GM19438 (cell line): Measurements from ENCODE around the gene C1QL4.
"Not testable (repeated sequence)": the region's sequence is repeated elsewhere in the genome, so short reads cannot be mapped to it uniquely, and the experiment has no call there.

Experiments
- ATAC-seq: cut with Tn5 transposase; IDR thresholded peaks from one replicate; pipeline ENCODE4 v1.9.1; 2021; ENCODE audit warnings: low read depth; ENCODE audit not compliant: unreplicated experiment

Gene C1QL4

GRCh38 chr12:49336645-49337584 lies at the start of gene C1QL4:
Gene C1QL4, minus strand, starts transcription at chr12:49337188. Its CDS starts 711 bp downstream, at chr12:49336477.
- ATAC-seq, result no peak

GRCh38 chr12:49380184-49380583 lies 43.2 kb upstream of the C1QL4 start:
- ATAC-seq, result not testable (repeated sequence)

DNA sequence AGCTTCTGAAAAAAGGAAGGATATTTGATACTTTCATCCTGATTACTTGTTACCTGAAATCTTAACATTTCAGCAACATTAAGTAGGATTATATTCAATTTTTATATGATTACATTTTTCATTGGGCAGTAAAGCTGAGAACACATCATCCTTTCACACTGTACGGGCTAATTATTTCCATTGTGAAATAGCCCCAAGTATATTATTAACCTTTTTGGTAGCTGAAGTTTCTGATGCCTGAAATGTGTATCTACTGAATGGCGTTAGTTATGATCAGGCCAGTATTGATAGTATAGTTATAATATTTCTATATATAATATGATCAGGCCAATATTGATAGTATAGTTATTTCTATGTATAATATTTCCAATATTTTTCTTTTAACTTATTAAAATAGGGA lies 40.4 kb upstream of the C1QL4 start:
- no peak for ATAC-seq

GRCh38 chr12:49375406-49375805 lies 38.4 kb upstream of the C1QL4 start:
- no peak for ATAC-seq

DNA sequence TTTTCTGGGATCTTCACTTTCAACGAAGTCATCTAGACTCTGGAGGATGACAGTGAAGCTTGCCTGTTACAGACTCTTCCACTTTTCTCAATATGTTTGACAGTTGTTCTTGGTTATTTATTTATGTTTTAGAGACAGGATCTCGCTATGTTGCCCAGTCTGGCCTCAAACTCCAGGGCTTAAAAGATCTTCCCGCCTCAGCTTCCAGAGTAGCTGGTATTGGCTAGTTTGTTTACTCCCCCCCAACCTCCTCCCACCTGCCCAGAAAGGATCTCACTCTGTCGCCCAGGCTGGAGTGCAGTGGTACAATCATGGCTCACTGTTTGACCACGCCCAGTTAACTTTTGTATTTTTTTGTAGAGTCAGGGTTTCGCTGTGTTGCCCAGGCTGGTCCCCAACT lies 33.6 kb upstream of the C1QL4 start:
- no peak for ATAC-seq

- peak; percentile 56 for ATAC-seq
Observed at GRCh38 chr12:49369411-49370145, 32.6 kb upstream of the C1QL4 start.

GRCh38 chr12:49368240-49368600 lies 31.2 kb upstream of the C1QL4 start:
- no peak for ATAC-seq

DNA sequence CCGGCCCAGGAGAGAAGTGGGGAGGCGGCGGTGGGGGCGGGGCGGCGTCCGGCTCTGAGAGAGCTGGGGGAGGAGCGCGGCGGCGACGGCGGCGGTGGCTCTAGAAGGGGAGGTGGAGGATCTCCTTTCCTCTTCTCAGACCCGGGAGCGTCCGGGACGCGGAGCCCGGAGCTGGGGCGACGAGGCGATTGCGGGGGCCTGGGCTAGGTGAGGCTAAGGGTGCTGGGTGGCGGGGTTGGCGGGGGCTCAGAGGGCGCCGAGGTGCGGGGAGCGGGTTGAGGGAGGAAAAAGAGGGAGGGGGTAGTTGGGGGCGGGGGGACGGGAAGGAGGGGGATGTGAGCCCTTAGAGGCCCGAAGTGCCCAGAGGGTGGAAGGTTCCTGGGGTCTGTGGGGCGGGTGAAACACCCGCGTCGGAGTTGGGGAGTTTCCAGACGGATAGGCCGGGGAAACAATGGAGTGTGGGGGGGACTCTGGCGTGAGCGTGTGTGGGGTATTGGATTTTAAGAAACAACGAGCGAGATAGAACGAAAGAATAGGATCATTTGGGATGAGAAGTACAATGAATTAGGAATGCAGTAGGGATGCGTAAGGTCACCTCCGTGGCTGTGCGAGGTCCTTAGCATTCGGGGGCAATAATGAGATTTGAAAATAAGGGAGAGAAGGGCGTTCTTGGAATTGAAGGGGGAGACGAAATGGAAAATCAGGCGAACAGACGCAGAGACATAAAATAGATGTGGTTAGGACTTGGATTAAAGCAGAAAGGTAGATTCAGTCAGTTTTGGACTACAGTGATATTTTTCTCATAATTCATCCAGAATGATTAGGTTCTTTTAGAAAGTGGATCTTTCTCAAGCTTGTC lies 30.6 kb upstream of the C1QL4 start, which contains the start of gene SPATS2:
SPATS2 (plus strand) TSS at position 82 of the 859 bp plus-strand sequence. CDS start 93,551 bp downstream, outside the sequence.
- no peak for ATAC-seq

- no peak for ATAC-seq
Observed at GRCh38 chr12:49366652-49367380, 29.8 kb upstream of the C1QL4 start.

GRCh38 chr12:49366096-49366651 lies 29.2 kb upstream of the C1QL4 start:
- no peak for ATAC-seq

DNA sequence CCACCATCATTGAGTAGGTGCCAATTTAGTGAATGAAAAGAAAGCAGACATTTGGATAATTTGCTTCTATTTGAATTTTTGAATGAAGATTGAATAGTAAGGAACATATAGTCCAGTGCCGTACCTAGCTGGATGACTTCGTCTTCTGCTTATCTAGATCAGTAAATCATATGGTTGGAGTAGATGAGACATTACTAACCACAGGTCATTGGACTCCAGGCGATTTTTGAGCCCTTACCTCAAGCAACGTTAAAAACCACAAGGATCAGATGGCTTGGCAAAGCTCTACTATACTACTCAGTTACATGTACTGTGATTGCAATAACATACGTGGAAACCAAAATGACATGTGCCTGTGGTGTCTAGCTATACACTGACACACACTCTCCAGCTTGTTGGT lies 28.6 kb upstream of the C1QL4 start:
- no peak for ATAC-seq

- ATAC-seq, result no peak
Observed at GRCh38 chr12:49364989-49365388, 28.0 kb upstream of the C1QL4 start.

GRCh38 chr12:49362077-49362476 lies 25.1 kb upstream of the C1QL4 start:
- ATAC-seq, result no peak

- no peak for ATAC-seq
Observed at GRCh38 chr12:49359671-49360070, 22.7 kb upstream of the C1QL4 start.

DNA sequence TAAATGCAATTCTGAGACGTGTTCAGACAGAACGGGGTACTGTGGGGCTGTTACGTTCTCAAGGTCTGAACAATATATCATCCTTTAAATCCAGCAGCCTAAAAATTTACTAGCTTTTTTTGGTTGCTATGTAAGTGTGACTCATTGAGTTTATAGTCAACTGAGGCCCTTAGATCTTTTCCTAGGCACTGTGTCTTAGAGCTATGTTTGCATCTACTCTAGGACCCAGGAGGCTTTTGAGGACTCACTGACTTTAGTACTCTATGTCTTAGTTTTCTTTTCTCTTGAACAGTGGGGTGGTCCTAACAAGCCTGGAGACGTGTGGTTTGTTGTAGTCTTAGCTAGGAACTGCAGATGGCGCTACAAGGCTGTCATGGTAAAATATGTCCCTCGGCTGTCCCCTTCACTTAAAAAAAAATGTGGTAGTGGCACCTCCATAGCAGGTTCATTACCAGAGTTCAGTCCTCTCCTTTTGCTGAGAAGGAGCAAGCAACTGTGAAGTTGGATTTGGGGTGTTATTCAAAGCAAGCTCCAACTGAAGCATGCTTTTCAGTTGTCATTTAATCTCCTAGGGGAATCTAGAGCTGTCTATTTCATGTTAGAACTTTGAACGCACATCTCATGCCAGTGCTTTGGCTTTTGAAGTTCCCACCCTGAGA lies 21.6 kb upstream of the C1QL4 start:
- no peak for ATAC-seq

DNA sequence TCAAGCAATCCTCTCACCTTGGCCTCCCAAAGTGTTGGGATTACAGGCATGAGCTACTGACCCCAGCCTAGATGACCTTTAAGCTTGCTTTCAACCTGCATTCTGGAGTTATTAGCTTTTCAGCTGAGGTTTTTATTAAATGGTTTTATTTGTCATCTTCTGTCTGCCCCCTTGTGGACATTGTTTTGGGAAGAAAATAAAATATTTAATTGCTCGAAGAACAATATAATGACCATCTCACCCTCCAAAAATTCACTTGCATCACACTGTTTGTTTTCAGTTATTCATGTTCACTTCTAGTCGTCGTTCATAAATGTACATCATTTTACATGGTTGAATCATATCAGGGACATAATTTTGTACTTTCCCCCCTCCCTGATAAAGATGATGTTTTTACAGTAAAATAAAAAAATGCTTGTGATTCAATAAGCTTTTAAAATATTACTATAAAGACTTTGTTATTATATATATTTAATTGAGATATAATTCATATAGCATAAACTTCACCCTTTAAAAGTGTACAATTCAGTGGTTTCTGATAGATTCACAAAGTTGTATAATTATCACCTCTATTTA lies 20.2 kb upstream of the C1QL4 start:
- no peak for ATAC-seq

DNA sequence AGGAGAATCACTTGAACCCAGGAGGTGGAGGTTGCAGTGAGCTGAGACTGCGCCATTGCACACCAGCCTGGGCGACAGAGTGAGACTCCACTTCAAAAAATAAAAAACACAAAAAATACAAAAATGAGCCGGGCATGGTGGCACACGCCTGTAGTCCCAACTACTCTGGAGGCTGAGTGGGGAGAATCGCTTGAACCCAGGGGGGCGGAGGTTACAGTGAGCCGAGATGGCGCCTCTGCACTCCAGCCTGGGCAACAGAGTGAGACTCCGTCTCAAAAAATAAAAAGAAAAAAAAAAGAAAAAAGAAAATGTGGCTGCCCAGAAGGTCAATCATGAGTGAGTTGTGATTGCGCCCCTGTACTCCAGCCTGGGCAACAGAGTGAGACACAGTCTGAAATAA lies 18.9 kb upstream of the C1QL4 start:
- ATAC-seq, result no peak

GRCh38 chr12:49352351-49352750 lies 15.4 kb upstream of the C1QL4 start:
- ATAC-seq, result no peak

DNA sequence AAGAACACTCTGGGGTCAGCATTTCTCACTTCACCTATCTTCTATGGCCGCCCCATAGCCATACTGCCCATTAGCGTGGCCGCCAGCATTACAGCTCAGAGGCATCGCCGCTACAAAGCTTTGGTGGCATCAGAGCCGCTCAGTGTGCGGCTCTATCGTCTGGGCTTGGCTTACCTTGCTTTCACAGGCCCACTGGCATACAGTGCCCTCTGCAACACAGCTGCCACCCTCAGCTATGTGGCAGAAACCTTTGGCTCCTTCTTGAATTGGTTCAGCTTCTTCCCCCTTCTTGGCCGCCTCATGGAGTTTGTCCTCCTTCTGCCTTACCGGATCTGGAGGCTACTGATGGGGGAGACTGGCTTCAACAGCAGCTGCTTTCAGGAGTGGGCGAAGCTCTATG lies 12.3 kb upstream of the C1QL4 start:
- no peak for ATAC-seq
